ENCODE results near the gene YOD1.

YOD1 gene

GRCh38 chr1:207072233-207072632 lies 21.2 kb upstream of the YOD1 start:
- no peak for DNase-seq (ENCODE audit: low spot score)

GRCh38 chr1:207071426-207071825 lies 20.4 kb upstream of the YOD1 start:
- DNase-seq (ENCODE audit: low spot score), result no peak

- no peak for DNase-seq (ENCODE audit: low spot score)
Observed at GRCh38 chr1:207070811-207071210, 19.8 kb upstream of the YOD1 start.

- no peak for DNase-seq (ENCODE audit: low spot score)
Observed at GRCh38 chr1:207069858-207070506, 19.0 kb upstream of the YOD1 start.

- DNase-seq (ENCODE audit: low spot score), result no peak
Observed at GRCh38 chr1:207069061-207069460, 18.1 kb upstream of the YOD1 start.

GRCh38 chr1:207067665-207068064 lies 16.7 kb upstream of the YOD1 start:
- no peak for DNase-seq (ENCODE audit: low spot score)

- DNase-seq (ENCODE audit: low spot score), result no peak
Observed at GRCh38 chr1:207067185-207067584, 16.2 kb upstream of the YOD1 start.

- no peak for DNase-seq (ENCODE audit: low spot score)
Observed at GRCh38 chr1:207064561-207064960, 13.6 kb upstream of the YOD1 start.

- DNase-seq (ENCODE audit: low spot score), result no peak
Observed at GRCh38 chr1:207063014-207063413, 12.0 kb upstream of the YOD1 start.

GRCh38 chr1:207062058-207062457 lies 11.1 kb upstream of the YOD1 start:
- no peak for DNase-seq (ENCODE audit: low spot score)

- DNase-seq (ENCODE audit: low spot score), result no peak
Observed at GRCh38 chr1:207060596-207060995, 9.6 kb upstream of the YOD1 start.

GRCh38 chr1:207059881-207060280 lies 8.9 kb upstream of the YOD1 start:
- no peak for DNase-seq (ENCODE audit: low spot score)

GRCh38 chr1:207058878-207059867 lies 8.2 kb upstream of the YOD1 start:
- DNase-seq (ENCODE audit: low spot score), result no peak

GRCh38 chr1:207058252-207058651 lies 7.2 kb upstream of the YOD1 start:
- DNase-seq (ENCODE audit: low spot score), result no peak

GRCh38 chr1:207056673-207057072 lies 5.7 kb upstream of the YOD1 start:
- no peak for DNase-seq (ENCODE audit: low spot score)

- no peak for DNase-seq (ENCODE audit: low spot score)
Observed at GRCh38 chr1:207055386-207056001, 4.5 kb upstream of the YOD1 start.

GRCh38 chr1:207054491-207054890 lies 3.5 kb upstream of the YOD1 start:
- DNase-seq (ENCODE audit: low spot score), result no peak

GRCh38 chr1:207052911-207053769 lies 2.1 kb upstream of the YOD1 start, which contains the start of gene PFKFB2:
TSS of gene PFKFB2 (plus strand) at chr1:207053275. CDS start at chr1:207054718, 1,443 bp downstream.
- peak; percentile 94 for DNase-seq (ENCODE audit: low spot score)

- DNase-seq (ENCODE audit: low spot score), result peak; percentile 94
Observed at GRCh38 chr1:207050480-207051190, 373 bp downstream of the YOD1 start.

GRCh38 chr1:207049974-207050391 lies 1.0 kb downstream of the YOD1 start:
- DNase-seq (ENCODE audit: low spot score), result peak; percentile 43

GRCh38 chr1:207049514-207049913 lies 1.5 kb downstream of the YOD1 start:
- DNase-seq (ENCODE audit: low spot score), result no peak

Measured in AG20443 (cell line).